ENCODE data around the gene SNX11.

SNX11 gene

GRCh38 chr17:48134912-48135480 lies 27.4 kb downstream of the SNX11 start:
- DNase-seq, result no peak

- DNase-seq, result no peak
Measured at GRCh38 chr17:48137656-48138055, 30.1 kb downstream of the SNX11 start.

GRCh38 chr17:48139944-48140343 lies 32.4 kb downstream of the SNX11 start:
- DNase-seq, result no peak

- no peak for DNase-seq
Measured at GRCh38 chr17:48143629-48144028, 36.1 kb downstream of the SNX11 start.

- no peak for DNase-seq
Measured at GRCh38 chr17:48144231-48144630, 36.7 kb downstream of the SNX11 start.

GRCh38 chr17:48144976-48145798 lies 37.6 kb downstream of the SNX11 start:
- DNase-seq, result no peak

- no peak for DNase-seq
Measured at GRCh38 chr17:48148029-48148770, 40.6 kb downstream of the SNX11 start.

- no peak for DNase-seq
Measured at GRCh38 chr17:48148854-48149786, 41.6 kb downstream of the SNX11 start.

- DNase-seq, result no peak
Measured at GRCh38 chr17:48149787-48150463, 42.4 kb downstream of the SNX11 start.

- no peak for DNase-seq
Measured at GRCh38 chr17:48150597-48151001, 43.0 kb downstream of the SNX11 start.

- DNase-seq, result no peak
Measured at GRCh38 chr17:48151220-48151619, 43.7 kb downstream of the SNX11 start.

- DNase-seq, result no peak
Measured at GRCh38 chr17:48152289-48152688, 44.7 kb downstream of the SNX11 start.

- DNase-seq, result no peak
Measured at GRCh38 chr17:48153691-48154358, 46.3 kb downstream of the SNX11 start.

- DNase-seq, result no peak
Measured at GRCh38 chr17:48155889-48156611, 48.5 kb downstream of the SNX11 start.

- DNase-seq, result no peak
Measured at GRCh38 chr17:48159232-48159631, 51.7 kb downstream of the SNX11 start.

GRCh38 chr17:48160177-48161081 lies 52.9 kb downstream of the SNX11 start:
- DNase-seq, result no peak

- no peak for DNase-seq
Measured at GRCh38 chr17:48161127-48161905, 53.8 kb downstream of the SNX11 start.

- no peak for DNase-seq
Measured at GRCh38 chr17:48162306-48162934, 54.9 kb downstream of the SNX11 start.
